H9 (cell line): ENCODE measurements around the gene C12orf57. TPM values are rescaled to one million over a fixed set of nuclear protein-coding genes. Genes with fewer than 3 reads are reported as not detected.

Experiments
- DNase-seq: peaks from one replicate; pipeline ENCODE4 v3.0.0-alpha.2; 2017
- H2AFZ ChIP-seq: one replicate; pipeline ENCODE4 v1.6.1; 2013; ENCODE audit warnings: mild to moderate bottlenecking, low read length, control low read depth, moderate library complexity
- H2AK5ac ChIP-seq: 2 replicates; pipeline ENCODE4 v1.6.1; 2013; ENCODE audit warnings: low read length, control low read depth, mixed read lengths; ENCODE audit not compliant: insufficient read length
- H2BK120ac ChIP-seq: one replicate; pipeline ENCODE4 v1.6.1; 2013; ENCODE audit warnings: low read depth, mild to moderate bottlenecking, low read length, control low read depth, inconsistent platforms; ENCODE audit not compliant: poor library complexity, severe bottlenecking
- H2BK12ac ChIP-seq: 2 replicates; pipeline ENCODE4 v1.6.1; 2013; ENCODE audit warnings: low read length, control low read depth, mixed read lengths, low read depth; ENCODE audit not compliant: insufficient read length
- H2BK15ac ChIP-seq: 2 replicates; pipeline ENCODE4 v1.6.1; 2013; ENCODE audit warnings: low read depth, low read length, control low read depth
- H2BK20ac ChIP-seq: one replicate; pipeline ENCODE4 v1.6.1; 2013; ENCODE audit warnings: low read depth, mild to moderate bottlenecking, low read length, control low read depth, inconsistent platforms; ENCODE audit not compliant: poor library complexity, severe bottlenecking
- H2BK5ac ChIP-seq: 2 replicates; pipeline ENCODE4 v1.6.1; 2013; ENCODE audit warnings: low read length, control low read depth, mixed read lengths; ENCODE audit not compliant: insufficient read length
- H3K14ac ChIP-seq: 2 replicates; pipeline ENCODE4 v1.6.1; 2013; ENCODE audit warnings: low read length, control low read depth; ENCODE audit not compliant: insufficient read depth
- H3K18ac ChIP-seq: 2 replicates; pipeline ENCODE4 v1.6.1; 2013; ENCODE audit warnings: low read depth, mild to moderate bottlenecking, mixed read lengths, low read length, control low read depth; ENCODE audit not compliant: insufficient read length
- H3K23ac ChIP-seq: 2 replicates; pipeline ENCODE4 v1.6.1; 2013; ENCODE audit warnings: low read length, control low read depth, mixed read lengths, low read depth; ENCODE audit not compliant: insufficient read length
- H3K23me2 ChIP-seq: 2 replicates; pipeline ENCODE4 v1.6.1; 2013; ENCODE audit warnings: low read depth, mild to moderate bottlenecking, mixed read lengths, low read length, control low read depth; ENCODE audit not compliant: insufficient read length, poor library complexity, severe bottlenecking
- H3K27ac ChIP-seq: 2 replicates; pipeline ENCODE4 v1.5.1; 2013; ENCODE audit warnings: low read length, control low read depth, mixed read lengths, low read depth; ENCODE audit not compliant: insufficient read length
- H3K27me3 ChIP-seq: 2 replicates; pipeline ENCODE4 v1.6.1; 2013; ENCODE audit warnings: low read length, control low read depth, inconsistent platforms; ENCODE audit not compliant: insufficient read depth
- H3K4ac ChIP-seq: 2 replicates; pipeline ENCODE4 v1.6.1; 2013; ENCODE audit warnings: low read depth, mild to moderate bottlenecking, control low read depth, inconsistent platforms, low read length, moderate library complexity
- H3K4me1 ChIP-seq: 2 replicates; pipeline ENCODE4 v1.6.1; 2013; ENCODE audit warnings: low read length, control low read depth, inconsistent platforms; ENCODE audit not compliant: insufficient read depth
- H3K4me2 ChIP-seq: 2 replicates; pipeline ENCODE4 v1.6.1; 2013; ENCODE audit warnings: low read length, control low read depth, mixed read lengths; ENCODE audit not compliant: insufficient read length, insufficient read depth
- H3K56ac ChIP-seq: 2 replicates; pipeline ENCODE4 v1.6.1; 2013; ENCODE audit warnings: low read depth, mild to moderate bottlenecking, mixed read lengths, low read length, control low read depth; ENCODE audit not compliant: insufficient read length
- H3K79me1 ChIP-seq: 2 replicates; pipeline ENCODE4 v1.6.1; 2013; ENCODE audit warnings: low read depth, mild to moderate bottlenecking, moderate library complexity, low read length, control low read depth, inconsistent platforms; ENCODE audit not compliant: insufficient read depth, poor library complexity, severe bottlenecking
- H3K79me2 ChIP-seq: 2 replicates; pipeline ENCODE4 v1.6.1; 2013; ENCODE audit warnings: low read length, control low read depth, inconsistent platforms; ENCODE audit not compliant: insufficient read depth
- H3K9ac ChIP-seq: 2 replicates; pipeline ENCODE4 v1.6.1; 2013; ENCODE audit warnings: low read length, control low read depth, mixed read lengths; ENCODE audit not compliant: insufficient read length; ENCODE audit errors: extremely low read depth
- H3K9me3 ChIP-seq: one replicate; pipeline ENCODE4 v1.6.1; 2013; ENCODE audit warnings: low read depth, low read length, inconsistent platforms; ENCODE audit not compliant: control insufficient read depth
- H3T11ph ChIP-seq: one replicate; pipeline ENCODE4 v1.6.1; 2013; ENCODE audit warnings: mild to moderate bottlenecking, low read length, control low read depth, inconsistent platforms
- H4K20me1 ChIP-seq: one replicate; pipeline ENCODE4 v1.6.1; 2013; ENCODE audit not compliant: control insufficient read depth, insufficient read length, insufficient read depth
- H4K5ac ChIP-seq: 2 replicates; pipeline ENCODE4 v1.6.1; 2013; ENCODE audit warnings: low read depth, mild to moderate bottlenecking, mixed read lengths, low read length, control low read depth; ENCODE audit not compliant: insufficient read length
- H4K8ac ChIP-seq: replicated peaks from 2 replicates; pipeline ENCODE4 v1.6.1; 2013; ENCODE audit warnings: low read length, control low read depth, mixed read lengths, low read depth; ENCODE audit not compliant: insufficient read length
- H4K91ac ChIP-seq: 2 replicates; pipeline ENCODE4 v1.6.1; 2013; ENCODE audit warnings: low read depth, mild to moderate bottlenecking, moderate library complexity, mixed read lengths, low read length, control low read depth; ENCODE audit not compliant: insufficient read length
- H3K27ac Mint-ChIP-seq, 3 experiments: 2 replicates in 2 of 3; 3 replicates in 1 of 3; pipeline ENCODE4 v1.8.0; 2020 to 2021; ENCODE audit warnings: mixed read lengths in 3 of 3, mild to moderate bottlenecking in 1 of 3, moderate library complexity in 1 of 3
- H3K27me3 Mint-ChIP-seq: 2 replicates; pipeline ENCODE4 v1.8.0; 2021; ENCODE audit warnings: low read depth, mild to moderate bottlenecking, moderate library complexity, mixed read lengths
- H3K36me3 Mint-ChIP-seq, 3 experiments: 2 replicates in 2 of 3; 3 replicates in 1 of 3; pipeline ENCODE4 v1.8.0; 2020 to 2021; ENCODE audit warnings: low read depth in 3 of 3, mixed read lengths in 3 of 3; ENCODE audit not compliant: insufficient read depth in 1 of 3
- H3K4me1 Mint-ChIP-seq, 2 experiments: 2 replicates each; pipeline ENCODE4 v1.8.0; 2020; ENCODE audit warnings: mixed read lengths in 2 of 2
- H3K4me3 Mint-ChIP-seq, 2 experiments: 2 replicates in 1 of 2; 3 replicates in 1 of 2; pipeline ENCODE4 v1.8.0; 2020 to 2021; ENCODE audit warnings: mild to moderate bottlenecking in 2 of 2, mixed read lengths in 2 of 2, moderate library complexity in 1 of 2
- H3K9me3 Mint-ChIP-seq, 2 experiments: 2 replicates in 1 of 2; 3 replicates in 1 of 2; pipeline ENCODE4 v1.8.0; 2020; ENCODE audit warnings: mild to moderate bottlenecking in 2 of 2, mixed read lengths in 2 of 2, moderate library complexity in 1 of 2
- WGBS: extraction: QIAGEN DNeasy Blood & Tissue Kit; methylation state at CpG from one replicate; pipeline ENCODE4 v1.1.7; 2013; ENCODE audit warnings: missing lambda C conversion rate, low lambda C conversion rate, mixed read lengths; ENCODE audit not compliant: insufficient read length; ENCODE audit errors: extremely low coverage; 5-methylcytosine and 5-hydroxymethylcytosine counted together
- total RNA-seq: library from RNA; stranded (reverse); gene quantifications from 2 replicates; pipeline ENCODE4 v1.2.1, GENCODE V29; 2021
- TF ChIP-seq, protein P1 (sequence below): fragments of 200-600 bp; sonication (generic); conservative IDR thresholded peaks from 3 replicates; pipeline ENCODE4 v1.8.0; 2021; ENCODE audit warnings: antibody characterized with exemption, mild to moderate bottlenecking

C12orf57 gene
- total RNA-seq, 1 experiment from 2014 or later, result 195 TPM

DNA sequence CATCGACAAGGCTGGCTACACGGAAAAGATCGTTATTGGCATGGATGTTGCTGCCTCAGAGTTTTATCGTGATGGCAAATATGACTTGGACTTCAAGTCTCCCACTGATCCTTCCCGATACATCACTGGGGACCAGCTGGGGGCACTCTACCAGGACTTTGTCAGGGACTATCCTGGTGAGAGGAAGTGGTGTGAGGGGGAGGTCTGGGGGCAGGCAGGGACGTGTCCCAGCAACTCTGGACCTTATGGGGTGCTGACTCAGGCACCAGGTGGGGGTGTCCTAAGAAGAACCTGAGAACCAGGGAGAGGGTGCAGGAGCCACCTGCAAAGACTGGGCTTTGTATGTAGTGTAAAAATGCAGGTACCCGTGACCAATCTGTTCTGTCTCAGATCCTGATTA is 24.2 kb upstream of the C12orf57 start:
- no peaks in the 10 kb centered on the region for H4K20me1 ChIP-seq
- no CpG with 5 or more reads among the region's 7 CpGs for WGBS
- no peaks in the 10 kb centered on the region for H3K9me3 Mint-ChIP-seq
- no peaks in the 10 kb centered on the region for H3K79me2 ChIP-seq
- DNase-seq, result no peak
- peaks cover 2% of the 10 kb centered on the region; the same call in 1 of the 2 replicates for H3K27me3 Mint-ChIP-seq
- H3K4me1 Mint-ChIP-seq, result peaks cover 32 to 43% of the 10 kb centered on the region in 2 experiments
- H2AK5ac ChIP-seq, result no peak overlapping the region
- no peak overlapping the region for H2BK120ac ChIP-seq
- H3K27me3 ChIP-seq, result no peaks in the 10 kb centered on the region
- no peak overlapping the region for H3K23ac ChIP-seq
- H3K4me2 ChIP-seq, result no peak overlapping the region
- H4K91ac ChIP-seq, result no peak overlapping the region
- H2BK15ac ChIP-seq, result no peak overlapping the region
- no peak overlapping the region for H3K27ac ChIP-seq
- H2BK12ac ChIP-seq, result no peak overlapping the region
- no peak overlapping the region for H3K9ac ChIP-seq
- H3T11ph ChIP-seq, result no peak overlapping the region
- TF ChIP-seq, protein P1, sequence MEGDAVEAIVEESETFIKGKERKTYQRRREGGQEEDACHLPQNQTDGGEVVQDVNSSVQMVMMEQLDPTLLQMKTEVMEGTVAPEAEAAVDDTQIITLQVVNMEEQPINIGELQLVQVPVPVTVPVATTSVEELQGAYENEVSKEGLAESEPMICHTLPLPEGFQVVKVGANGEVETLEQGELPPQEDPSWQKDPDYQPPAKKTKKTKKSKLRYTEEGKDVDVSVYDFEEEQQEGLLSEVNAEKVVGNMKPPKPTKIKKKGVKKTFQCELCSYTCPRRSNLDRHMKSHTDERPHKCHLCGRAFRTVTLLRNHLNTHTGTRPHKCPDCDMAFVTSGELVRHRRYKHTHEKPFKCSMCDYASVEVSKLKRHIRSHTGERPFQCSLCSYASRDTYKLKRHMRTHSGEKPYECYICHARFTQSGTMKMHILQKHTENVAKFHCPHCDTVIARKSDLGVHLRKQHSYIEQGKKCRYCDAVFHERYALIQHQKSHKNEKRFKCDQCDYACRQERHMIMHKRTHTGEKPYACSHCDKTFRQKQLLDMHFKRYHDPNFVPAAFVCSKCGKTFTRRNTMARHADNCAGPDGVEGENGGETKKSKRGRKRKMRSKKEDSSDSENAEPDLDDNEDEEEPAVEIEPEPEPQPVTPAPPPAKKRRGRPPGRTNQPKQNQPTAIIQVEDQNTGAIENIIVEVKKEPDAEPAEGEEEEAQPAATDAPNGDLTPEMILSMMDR, result peak; percentile 28; the same call in 2 of the 3 replicates
- no peak overlapping the region for H4K8ac ChIP-seq
- peaks cover 34 to 70% (median 69%) of the 10 kb centered on the region in 3 experiments for H3K36me3 Mint-ChIP-seq
- H3K9me3 ChIP-seq, result no peaks in the 10 kb centered on the region
- H3K4me3 Mint-ChIP-seq, result no peak overlapping the region
- no peak overlapping the region for H2BK20ac ChIP-seq
- H3K18ac ChIP-seq, result no peak overlapping the region
- peaks cover 6% of the 10 kb centered on the region for H3K79me1 ChIP-seq
- no peak overlapping the region for H3K4ac ChIP-seq
- H3K27ac Mint-ChIP-seq, result peak overlapping the region; percentile 2 to 88 (median 36); a peak in 3 of 7 replicates
- peaks cover 1% of the 10 kb centered on the region; the same call in 1 of the 2 replicates for H3K4me1 ChIP-seq
- H3K14ac ChIP-seq, result no peak overlapping the region
- no peak overlapping the region for H2BK5ac ChIP-seq
- H2AFZ ChIP-seq, result no peak overlapping the region
- peaks cover 9% of the 10 kb centered on the region for H3K23me2 ChIP-seq
- no peak overlapping the region for H3K56ac ChIP-seq
- H4K5ac ChIP-seq, result no peak overlapping the region
